ENCODE data around the gene ZNF8.

DNA sequence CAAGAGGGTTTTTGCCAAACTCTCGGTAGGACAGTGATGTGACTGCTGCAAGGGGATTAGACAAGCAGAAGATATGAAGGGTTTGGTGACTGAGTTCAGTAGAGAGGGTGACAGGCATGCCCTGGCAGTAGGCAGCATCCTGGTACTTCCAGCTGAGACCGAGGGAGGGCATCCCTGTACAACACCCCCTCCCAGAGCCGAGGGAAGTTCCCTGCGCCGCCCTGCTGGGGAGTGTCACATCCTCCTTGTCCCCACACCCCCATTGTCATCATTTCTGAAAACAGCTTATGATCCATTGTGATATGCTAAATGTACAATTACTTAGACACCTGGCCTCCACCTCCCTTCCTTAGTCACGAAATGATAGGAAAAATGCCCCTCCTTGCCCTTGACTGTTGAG, 35.4 kb upstream of the ZNF8 start:
- TF ChIP-seq POLR2A (IDR thresholded peaks at IDR 0.05), result no peak
- TF ChIP-seq, protein P1, sequence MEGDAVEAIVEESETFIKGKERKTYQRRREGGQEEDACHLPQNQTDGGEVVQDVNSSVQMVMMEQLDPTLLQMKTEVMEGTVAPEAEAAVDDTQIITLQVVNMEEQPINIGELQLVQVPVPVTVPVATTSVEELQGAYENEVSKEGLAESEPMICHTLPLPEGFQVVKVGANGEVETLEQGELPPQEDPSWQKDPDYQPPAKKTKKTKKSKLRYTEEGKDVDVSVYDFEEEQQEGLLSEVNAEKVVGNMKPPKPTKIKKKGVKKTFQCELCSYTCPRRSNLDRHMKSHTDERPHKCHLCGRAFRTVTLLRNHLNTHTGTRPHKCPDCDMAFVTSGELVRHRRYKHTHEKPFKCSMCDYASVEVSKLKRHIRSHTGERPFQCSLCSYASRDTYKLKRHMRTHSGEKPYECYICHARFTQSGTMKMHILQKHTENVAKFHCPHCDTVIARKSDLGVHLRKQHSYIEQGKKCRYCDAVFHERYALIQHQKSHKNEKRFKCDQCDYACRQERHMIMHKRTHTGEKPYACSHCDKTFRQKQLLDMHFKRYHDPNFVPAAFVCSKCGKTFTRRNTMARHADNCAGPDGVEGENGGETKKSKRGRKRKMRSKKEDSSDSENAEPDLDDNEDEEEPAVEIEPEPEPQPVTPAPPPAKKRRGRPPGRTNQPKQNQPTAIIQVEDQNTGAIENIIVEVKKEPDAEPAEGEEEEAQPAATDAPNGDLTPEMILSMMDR (IDR thresholded peaks at IDR 0.05), result no peak
